Femur (tissue), 1 donor: ENCODE data around the gene ZNF75A.

ENCODE experiments used
- DNase-seq: peaks from one replicate; pipeline ENCODE4 v3.0.0-alpha.2; 2017

Gene ZNF75A

GRCh38 chr16:3289998-3290673 is 15.2 kb upstream of the ZNF75A start:
- no peak for DNase-seq

- DNase-seq = no peak
Measured at GRCh38 chr16:3292604-3293003, 12.7 kb upstream of the ZNF75A start.

DNA sequence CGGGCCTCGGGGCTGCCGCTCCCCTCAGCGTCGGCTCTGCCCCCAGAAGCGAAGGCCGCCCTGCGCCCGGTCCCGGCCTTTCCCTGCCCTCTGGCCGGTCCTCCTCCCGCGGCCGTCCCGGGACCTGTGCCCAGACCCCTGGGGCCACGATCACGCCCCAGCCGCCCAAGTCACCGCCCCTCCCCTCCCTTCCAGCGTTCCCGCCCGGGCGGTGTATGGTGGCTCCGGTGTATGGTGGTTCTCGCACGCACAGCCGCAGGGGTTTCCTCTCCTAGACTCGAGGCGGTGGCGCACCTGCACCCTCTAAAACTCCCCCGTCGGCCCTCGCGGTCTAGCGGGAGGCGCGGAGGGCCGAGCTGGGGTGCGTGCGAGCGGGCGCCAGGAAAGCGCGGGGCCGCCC is 10.1 kb upstream of the ZNF75A start:
- DNase-seq = no peak

GRCh38 chr16:3295783-3296182 is 9.5 kb upstream of the ZNF75A start:
- no peak for DNase-seq

- DNase-seq = no peak
Measured at GRCh38 chr16:3304370-3304769, 927 bp upstream of the ZNF75A start.

DNA sequence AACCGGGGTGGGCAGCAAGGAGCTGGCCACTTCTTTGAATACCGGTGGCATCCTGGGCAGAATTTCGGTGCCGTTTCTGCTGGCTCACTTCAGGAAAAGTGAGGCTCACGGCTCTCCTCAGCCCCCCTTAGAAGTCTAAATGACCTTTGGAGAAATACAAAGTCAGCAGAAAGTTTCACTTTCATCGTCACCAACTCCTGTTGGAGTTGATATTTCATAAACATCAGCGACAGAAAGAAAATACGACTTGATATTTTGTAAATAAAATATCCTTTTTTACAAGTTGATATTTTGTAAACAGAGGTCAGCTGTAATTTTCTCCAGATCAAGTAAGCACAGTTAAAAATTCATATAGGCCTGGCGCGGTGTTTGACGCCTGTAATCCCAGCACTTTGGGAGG is 781 bp downstream of the ZNF75A start:
- DNase-seq = no peak

GRCh38 chr16:3311496-3311895 is 6.2 kb downstream of the ZNF75A start:
- DNase-seq = no peak

- DNase-seq = no peak
Measured at GRCh38 chr16:3317315-3317999, 12.2 kb downstream of the ZNF75A start.

- no peak for DNase-seq
Measured at GRCh38 chr16:3321816-3322215, 16.5 kb downstream of the ZNF75A start.

- DNase-seq = no peak
Measured at GRCh38 chr16:3327514-3327913, 22.2 kb downstream of the ZNF75A start.

- no peak for DNase-seq
Measured at GRCh38 chr16:3328104-3328503, 22.8 kb downstream of the ZNF75A start.

- no peak for DNase-seq
Measured at GRCh38 chr16:3328643-3329042, 23.3 kb downstream of the ZNF75A start.

- DNase-seq = no peak
Measured at GRCh38 chr16:3346041-3346440, 40.7 kb downstream of the ZNF75A start.

- no peak for DNase-seq
Measured at GRCh38 chr16:3347586-3347985, 42.3 kb downstream of the ZNF75A start.

GRCh38 chr16:3348547-3349167 is 43.4 kb downstream of the ZNF75A start:
- DNase-seq = no peak

DNA sequence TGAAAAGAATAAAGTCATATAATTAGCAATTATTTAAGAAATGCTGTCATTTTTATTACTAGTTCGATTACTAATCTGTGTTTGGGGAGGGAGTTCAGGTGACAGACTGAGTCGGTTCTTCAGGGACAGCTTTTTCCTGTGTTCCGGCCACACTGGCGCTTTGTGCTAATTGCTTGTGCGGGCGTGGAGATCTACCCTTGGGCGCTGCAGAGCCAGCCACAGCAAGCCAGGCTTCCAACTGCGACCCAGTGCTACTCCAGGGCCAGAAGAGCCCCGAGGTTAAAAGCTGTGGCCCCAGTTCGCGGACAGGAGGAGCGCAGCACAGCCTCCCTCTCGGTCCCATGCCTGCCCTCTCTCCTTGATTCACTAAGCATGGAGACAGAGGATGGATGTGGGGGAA is 43.9 kb downstream of the ZNF75A start:
- no peak for DNase-seq

DNA sequence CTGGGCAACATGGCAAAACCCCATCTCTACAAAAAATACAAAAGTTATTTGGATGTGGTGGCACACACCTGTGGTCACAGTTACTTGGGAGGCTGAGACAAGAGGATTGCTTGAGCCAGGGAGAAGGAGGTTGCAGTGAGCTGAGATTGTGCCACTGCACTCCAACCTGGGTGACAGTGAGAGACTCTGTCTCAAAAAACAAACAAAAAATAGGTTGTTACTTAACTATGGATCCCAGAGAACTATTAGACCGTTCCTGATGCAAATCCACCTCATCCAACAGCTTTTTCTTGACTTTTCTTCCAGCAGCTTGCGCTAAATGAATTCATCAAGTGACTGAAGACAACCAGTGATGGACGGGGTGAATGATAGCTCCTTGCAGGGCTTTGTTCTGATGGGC is 50.3 kb downstream of the ZNF75A start, which contains the start of gene OR2C1:
TSS of gene OR2C1 (plus strand) at position 301 of the 400 bp plus-strand sequence. CDS start at position 353, 52 bp downstream.
- DNase-seq = no peak

- no peak for DNase-seq
Measured at GRCh38 chr16:3356118-3356517, 50.8 kb downstream of the ZNF75A start.

DNA sequence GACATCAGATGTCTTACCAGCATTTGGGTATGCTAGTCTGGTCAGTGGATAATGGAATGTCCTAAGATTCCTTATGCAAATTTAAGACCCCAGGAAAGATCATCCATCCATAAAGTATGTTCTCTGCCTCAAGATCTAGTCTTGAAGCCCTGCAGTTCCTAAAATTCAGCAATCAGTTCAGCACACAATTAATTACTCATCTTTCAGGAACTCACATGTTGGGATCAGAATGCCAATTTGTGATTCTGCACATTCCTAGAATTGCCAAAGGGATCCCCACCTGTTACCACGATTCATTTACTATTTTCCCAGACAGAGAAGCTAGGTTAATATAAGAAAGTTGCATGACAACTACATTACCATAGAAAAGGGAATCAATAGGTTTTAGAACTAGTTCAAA is 53.6 kb downstream of the ZNF75A start:
- DNase-seq = no peak

DNA sequence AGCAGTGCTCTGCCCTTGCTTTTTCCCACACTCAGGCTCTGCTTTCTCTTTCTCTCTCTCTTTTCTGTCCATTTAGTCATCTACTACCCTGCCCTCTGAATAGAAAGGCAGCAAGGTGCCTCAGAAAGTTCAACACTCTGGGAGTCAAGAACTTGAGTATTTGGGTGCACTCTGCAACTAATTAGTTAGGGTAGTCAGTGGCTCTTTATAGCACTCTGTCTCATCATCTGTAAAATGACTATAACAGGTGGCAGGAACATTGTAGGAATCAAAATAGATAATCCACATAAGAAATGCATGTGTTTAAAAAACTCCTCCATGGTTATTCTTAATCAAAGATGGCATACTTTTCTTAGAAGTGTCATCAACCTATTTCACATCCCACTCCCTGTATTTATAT is 57.6 kb downstream of the ZNF75A start:
- DNase-seq = no peak

GRCh38 chr16:3363793-3364192 is 58.5 kb downstream of the ZNF75A start:
- no peak for DNase-seq

DNA sequence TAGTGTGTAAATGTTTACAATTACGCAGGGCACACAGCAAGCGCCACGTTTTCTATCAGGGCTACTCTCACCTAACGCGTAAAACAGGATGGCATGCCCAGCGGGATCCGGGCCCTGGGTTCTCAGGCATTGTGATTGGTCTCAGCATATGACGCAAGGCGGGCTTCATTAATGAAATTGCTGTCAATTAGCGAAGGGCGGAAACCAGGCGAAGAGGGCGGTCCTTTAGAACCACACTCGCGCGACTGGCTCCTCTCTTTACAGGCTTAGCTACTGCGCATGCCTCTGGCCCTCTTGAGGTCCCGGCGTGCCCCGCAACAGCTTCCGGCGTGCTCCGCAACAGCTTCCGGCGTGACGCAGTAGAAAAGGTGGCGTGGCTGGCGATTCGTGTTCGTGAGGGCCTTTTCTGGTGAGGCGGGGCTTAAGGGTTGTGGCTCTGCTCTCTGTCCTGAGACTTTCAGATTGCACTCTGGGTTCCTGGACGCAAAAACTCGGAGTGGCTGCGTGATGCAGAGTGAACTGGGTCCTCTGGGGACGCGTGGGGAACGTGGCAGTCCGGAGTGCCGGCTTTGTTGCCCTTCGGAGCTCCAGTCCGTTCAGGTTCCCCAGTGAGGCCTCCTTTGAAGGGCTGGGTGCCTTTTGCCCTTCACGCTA is 59.6 kb downstream of the ZNF75A start:
- DNase-seq = peak; percentile 88
